C4-2B (cell line): ENCODE data around the gene THEMIS2.

ENCODE experiments used
- CTCF ChIP-seq: fragments of 450-650 bp; conservative IDR thresholded peaks from 2 replicates; pipeline ENCODE4 v1.5.1; 2017; ENCODE audit warnings: mild to moderate bottlenecking
- ZFX ChIP-seq: fragments of 450-650 bp; IDR thresholded peaks from 2 replicates; pipeline ENCODE4 v1.6.1; 2017

DNA sequence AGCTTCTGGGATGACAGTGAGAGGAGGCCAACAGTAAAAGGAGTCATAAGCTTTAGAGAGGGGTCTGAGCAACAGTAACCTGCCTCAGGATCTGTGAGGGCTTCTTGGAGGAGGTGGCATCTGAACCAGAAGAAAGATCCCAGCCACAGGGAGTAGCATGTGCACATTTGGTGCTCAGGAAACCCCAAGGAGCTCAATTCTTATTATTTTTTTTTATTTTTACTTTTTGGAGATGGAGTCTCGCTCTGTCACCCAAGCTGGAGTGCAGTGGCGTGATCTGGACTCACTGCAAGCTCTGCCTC, 4.7 kb downstream of the THEMIS2 start:
- TF ChIP-seq CTCF = no peak
- TF ChIP-seq ZFX = no peak
